Stimulated activated CD8-positive, alpha-beta memory T cell treated with anti-CD3 and anti-CD28 coated beads, Interleukin-4, amount 100 ng/mL, for 24 hours (primary cell): ENCODE measurements around the gene PRKAG2.
A peak's percentile ranks its signal among the peaks of the same experiment; 100 is the strongest.
"Not testable (repeated sequence)": the region's sequence is repeated elsewhere in the genome, so short reads cannot be mapped to it uniquely, and the experiment has no call there.

Experiments used
- DNase-seq: peaks from one replicate; pipeline ENCODE4 v3.0.0-alpha.2; 2020; ENCODE audit warnings: low read depth

Gene PRKAG2

DNA sequence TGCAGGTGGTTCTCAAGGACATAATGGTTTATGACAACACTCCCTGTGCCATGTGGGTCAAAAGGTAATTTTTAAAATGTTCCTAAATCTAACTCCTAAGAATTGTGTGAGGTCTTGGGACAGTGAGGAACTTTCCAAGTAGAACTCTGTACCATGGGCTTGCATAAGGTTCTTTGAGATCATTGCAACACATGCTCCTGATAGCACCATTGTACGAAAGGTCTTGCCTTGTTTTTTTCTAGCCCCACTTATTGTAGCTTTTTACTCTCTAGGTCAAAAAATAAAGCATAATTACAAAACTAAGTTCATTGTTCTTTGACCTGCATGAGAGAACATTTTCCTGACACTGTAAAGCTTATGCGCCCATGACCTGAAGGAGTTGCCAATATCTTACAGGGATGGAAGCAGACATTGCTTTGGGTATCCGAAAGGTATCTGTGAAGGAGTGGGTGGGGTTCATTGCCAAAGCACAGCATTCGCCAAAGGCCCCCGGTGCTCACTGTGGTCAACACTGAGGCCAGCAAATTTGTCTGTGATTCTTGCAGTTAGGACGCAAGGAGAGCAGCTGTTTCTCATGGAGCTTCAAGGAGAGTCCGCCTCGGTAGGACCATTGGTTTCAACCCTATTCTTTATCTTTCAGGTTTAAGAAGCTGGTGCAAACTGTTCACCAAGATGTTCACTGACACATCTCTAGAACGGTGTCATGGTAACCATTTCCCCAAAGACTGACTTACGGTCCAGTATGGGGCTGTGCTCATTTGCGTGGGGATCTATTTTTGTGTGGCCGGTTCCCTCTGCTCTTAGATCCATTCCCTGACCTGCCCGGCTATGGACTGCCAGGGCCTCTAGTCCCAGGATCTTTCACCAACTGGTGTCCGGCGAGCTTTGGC, 7.6 kb upstream of the PRKAG2 start:
- no peak for DNase-seq

DNA sequence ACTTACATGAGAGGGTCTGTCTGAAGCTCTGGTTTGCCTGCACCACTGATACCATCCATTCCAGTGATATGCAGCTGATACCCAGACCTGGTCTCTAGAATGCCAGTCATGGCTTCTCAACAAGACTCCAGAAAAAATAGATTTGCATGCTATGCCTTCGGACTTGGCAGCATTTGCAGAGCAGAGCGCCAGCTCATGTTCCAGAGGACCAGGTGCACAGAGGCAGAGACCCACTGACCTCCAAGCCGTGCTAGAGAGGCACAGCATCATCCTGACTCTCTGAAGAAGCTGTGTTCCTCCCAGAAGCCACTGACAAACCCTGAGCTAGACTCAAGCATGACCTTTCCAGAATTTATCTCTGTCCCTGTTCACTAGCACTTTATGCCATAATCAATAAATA, 6.9 kb upstream of the PRKAG2 start:
- no peak for DNase-seq

DNA sequence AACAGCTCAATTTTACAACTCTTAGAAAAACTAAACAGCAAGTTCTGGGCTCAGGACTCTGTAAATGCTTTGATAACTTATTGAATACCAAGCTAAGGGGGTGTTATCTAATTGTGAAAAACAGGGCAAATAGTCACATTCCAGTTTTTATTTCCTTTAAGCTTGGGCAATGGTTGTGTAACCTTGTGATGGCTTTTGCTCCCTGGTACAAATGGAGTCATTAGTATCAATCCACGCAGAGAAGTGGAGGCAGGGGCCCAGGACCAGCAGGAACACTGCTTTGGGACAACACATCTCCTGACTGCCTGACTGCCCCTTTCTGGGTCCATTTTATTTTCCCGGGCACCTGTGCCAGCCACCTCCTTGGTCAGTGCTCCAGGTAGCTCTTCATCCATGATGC, 5.8 kb upstream of the PRKAG2 start:
- DNase-seq = no peak

DNA sequence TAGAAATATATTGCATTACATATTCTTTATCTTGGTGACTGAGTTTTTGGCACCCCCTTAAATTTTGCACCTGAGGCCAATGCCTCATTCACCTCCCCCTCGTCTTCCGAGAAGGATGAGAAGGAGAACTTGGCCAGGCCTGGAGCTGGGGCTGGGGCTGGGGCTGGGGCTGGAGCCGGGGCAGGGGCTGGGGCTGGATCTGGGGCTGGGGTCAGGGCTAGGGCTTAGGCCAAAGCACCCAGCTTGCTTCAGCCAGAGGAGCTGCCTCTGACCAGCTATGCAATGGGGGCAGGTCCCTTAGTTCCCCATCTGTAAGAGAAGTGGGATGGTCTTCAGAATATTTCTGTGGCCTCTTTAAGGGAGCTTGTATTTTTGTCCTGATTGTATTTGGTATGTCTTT, 3.8 kb upstream of the PRKAG2 start:
- no peak for DNase-seq

DNA sequence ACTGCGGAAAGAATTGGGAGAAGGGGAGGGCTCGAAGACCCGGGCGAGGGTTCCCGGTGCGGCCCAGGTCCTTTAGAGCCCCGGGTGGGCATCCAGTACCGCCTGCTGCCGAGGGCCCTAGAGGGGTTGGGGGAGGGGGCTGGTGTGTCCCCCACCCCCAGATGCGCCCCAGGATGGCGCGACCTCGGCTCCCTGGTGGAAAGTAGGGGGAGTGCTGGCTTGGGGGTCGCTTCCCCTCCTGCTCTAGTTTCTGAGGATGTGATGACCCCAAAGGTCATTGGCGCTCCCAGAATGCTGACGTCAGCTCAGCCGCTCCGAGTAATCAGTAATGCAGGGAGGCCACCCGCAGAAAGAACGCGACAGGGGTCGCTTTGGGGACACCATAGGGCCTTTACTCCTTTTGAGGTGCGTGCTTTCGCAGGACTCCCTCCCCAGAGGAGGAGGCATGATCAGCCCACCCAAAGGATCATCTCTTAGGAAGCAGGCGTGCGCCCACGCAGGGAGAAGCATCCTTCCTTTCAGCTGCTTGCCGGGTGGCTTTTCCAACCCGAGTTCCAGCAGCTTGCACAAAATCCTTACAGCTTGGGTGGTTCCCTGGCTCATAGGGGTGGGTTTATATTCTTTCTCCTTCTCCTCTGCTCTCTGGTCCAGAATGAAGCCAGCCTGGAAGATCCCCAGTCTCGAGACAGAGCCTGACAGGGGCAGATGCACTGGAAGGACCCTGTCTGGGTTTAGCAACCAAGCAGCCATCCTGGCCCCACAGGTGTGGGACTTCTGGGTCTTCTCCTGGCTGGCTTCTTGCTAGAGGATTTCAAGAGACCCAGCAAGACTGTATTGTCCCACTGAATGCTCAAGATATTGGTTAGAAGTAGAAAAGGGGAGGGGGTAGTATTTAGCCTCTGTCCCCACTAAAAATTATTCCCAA, 1.3 kb upstream of the PRKAG2 start:
- no peak for DNase-seq

DNA sequence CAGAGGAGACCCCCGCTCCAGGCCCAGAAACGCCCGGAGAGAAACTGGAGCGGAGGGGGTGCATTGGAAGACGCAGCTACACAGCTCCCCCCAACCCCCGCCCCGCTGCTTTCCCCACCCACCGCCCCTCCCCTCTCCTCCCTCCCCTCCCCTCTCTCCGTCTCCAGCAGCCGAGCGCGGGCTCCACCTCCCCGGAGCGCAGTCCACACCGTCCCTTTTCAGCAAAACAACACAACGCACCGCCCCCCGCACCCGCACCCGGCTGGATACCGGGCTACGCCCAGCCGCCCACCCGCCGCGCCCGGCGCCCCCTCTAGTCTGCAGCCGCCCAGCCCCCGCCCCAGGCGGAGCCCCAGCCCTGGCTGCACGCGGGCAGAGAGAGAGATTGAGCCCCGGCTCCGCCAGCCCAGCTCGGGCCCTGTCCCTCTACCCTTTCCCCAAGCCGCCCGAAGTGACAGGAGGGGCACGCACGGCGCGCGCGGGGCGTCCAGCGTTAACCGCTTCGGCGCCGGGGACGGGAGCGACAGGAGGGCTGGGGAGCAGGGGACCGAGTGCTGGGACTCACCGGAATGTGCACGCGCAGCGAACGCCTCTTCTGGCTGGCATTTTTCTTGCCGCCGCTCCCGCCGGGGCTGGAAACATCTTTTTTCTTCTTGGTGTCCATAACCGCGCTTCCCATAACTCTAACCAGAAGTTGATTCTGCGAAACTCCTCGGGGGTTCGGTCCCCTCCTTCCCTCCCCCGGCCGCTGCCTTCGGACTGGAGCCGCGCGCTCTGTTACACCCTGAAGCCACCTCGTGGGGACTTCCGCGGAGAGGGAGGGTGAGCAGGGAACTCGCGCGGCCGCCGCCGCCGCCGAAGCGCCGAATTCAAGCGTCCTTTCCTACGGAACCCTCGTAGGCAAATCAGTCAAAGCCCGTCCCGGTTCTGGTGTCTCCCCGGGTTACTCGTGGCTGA, 695 bp downstream of the PRKAG2 start:
- peak; percentile 58 for DNase-seq

DNA sequence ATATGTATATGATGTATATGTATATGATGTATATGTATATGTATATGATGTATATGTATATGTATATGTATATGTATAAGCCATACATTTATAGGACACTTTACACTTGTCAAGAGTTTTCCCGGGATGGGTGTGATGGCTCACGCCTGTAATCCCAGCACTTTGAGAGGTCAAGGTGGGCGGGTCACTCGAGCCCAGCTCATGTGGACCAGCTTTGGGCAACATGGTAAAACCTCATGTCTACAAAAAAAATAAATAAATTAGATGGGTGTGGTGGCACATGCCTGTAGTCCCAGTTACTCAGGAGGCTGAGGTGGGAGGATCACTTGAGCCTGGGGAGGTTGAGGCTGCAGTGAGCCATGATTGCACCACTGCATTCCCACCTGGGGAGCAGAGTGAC, 2.4 kb downstream of the PRKAG2 start:
- not testable (repeated sequence) for DNase-seq

DNA sequence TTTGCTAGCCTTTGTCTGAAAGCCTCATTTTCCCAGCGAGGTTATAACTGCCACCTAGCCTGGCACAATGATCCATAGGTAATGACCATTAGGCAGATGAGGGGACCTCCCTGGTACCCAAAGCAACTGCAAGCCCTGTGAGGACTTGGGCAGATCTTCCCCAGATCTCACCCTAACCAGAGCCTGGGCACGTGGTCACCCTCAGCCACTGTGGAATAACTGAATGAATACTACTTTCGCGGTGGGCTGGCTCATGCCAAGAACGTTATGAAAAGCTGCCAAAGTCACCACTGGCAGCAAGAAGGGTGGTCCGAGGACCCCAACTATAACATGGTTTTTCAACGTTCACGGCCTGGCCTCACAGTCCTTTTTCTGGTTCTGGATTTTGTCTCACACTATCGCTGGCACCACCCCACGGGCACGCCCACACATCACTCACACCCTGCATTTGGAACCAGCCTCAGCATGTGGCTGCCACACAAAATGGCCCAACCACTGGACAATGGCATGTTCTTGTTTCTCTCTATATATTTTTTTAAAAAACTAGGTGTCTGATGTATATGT, 3.4 kb downstream of the PRKAG2 start:
- no peak for DNase-seq

DNA sequence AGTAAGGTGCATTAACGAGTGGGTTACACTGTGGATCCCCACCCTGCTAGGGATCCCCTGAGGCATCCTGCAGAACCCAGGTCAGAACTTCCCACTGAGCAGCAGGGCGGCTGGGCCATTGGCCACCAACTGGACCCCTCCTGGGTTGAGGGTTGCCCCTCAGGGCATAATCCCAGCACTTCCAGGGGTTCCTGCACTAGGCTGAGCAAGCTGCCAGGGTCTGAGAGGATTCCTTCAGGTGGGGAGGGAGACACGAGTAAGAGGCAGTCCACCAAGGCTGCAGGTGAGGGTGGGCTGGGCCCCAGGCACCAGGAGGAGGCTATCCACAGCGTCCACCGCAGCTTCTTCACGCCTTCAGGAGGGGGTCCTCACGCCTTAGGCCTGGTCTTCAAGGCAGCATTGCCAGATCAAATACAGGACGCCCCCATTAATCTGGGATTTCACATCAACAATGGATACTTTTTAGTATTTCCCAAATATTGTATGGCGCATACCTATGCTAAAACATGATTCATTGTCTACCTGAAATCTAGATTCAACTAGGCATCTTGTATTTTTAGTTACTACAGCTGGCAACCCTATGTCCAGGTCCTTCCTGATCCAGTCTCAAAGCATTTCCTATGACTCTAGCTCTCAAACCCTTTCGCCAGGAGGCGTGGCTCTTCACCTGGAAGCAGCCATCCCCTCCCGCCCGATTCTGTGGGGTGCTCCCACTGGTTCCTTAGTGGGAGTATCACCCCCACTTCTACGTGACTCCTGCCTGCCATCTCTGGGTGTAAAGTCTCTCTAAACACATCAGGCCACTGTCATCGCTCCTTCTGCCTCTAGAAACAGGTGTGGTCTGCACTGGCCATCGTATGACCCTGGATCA, 4.1 kb downstream of the PRKAG2 start:
- no peak for DNase-seq

DNA sequence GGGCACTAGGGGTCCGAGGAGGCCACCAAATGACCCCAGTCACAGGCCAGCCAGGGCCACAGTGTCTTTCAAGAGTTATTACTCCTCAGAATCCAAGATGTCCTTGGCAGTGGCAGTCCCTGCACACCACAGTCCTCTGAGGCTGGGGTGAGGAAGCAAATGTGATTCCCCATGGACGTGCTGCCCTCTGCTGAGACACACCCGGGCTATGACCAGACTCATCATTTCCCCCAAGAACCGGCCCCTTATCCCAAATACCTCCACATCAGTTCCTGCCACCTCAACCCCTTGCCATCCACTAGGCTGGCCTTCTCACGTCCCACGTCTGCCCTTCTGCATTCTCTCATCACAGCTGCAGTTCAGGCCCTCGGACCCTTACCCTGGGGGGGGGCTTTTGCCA, 5.0 kb downstream of the PRKAG2 start:
- no peak for DNase-seq

DNA sequence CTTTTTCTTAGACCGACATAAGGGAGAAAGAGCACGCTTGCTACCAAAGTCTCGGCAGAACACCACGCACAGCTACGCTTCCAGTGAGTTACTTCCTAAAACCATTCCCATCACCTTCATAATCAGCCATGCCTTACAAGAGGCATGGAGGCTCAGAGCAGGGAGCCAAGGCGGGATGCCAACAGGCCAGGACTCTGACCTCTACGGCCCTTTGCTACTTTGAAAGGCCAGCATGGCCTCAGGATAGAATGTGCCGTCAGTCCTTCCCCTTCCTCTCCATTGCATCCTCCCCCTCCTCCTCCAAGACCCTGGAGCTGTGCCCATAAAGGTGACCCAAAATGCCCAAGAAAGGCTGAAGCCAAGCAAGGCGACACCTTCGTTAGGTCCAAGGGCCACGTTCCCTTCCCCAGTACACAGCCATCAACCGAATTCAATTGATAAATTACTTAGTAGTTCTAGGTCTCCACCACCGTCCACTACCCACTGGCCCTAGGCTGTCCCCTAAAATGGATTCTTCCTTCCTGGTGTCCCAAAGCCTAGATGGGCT, 5.7 kb downstream of the PRKAG2 start:
- no peak for DNase-seq

DNA sequence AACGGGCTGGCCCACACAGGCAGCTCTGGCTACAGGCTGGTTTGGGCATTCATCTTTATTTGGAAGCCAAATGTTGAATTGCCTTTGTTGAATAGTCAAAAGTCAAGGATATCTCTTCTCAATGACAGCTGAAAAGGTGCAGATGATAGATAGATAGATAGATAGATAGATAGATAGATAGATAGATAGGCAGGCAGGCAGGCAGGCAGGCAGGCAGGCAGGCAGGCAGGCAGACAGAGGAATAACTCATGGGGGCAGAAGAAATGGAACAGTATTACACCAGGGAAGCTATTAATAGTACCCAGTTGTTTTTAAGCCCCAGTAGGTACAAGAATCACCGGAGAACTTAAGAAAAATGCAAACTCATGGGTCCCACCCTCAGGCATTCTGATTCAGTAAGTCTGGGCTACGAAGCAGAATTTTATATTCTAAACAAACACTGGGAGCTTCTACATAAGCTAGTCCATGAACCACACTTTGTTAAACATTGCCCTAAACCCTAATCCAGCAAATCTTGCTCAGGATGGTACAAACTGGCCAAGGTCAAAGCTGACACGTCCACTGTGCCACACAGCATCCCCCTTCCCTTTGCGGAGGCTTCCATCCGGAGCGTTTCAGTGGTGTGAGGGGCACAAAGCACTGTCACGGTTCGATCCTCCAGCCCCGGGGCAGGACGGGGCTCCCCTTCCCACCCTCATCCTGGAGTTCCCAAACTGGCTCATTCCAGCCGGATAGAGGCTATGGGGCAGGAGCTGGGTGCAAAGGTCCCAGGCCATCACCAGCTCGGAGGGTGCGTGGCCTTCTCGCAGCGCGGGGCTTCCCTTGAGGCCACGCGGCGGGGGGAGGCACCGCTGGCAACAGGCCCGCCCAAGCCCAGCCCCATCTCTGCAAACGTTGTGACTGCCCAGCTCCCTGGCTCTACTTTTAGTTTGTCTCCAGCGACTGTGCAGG, 6.7 kb downstream of the PRKAG2 start:
- no peak for DNase-seq

DNA sequence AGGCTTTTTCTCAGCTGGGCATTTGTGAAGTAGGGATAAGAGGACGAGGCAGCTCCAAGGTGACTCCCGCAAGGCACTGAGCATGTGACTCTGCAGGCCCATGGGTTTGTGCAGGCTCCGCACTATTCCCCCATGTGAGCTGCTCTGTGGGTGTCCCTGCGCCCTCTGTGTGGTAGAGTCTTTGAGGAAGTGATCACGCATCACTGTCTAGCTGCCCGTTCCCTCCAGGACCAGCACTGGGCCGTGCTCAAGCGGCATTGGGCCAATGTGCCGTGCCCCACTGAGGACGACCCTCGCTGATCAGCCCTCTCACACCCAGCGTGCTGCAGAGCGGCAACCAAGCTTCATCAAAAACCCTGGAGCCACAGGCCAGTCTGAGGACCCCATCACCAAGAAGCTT, 7.5 kb downstream of the PRKAG2 start:
- DNase-seq = no peak

DNA sequence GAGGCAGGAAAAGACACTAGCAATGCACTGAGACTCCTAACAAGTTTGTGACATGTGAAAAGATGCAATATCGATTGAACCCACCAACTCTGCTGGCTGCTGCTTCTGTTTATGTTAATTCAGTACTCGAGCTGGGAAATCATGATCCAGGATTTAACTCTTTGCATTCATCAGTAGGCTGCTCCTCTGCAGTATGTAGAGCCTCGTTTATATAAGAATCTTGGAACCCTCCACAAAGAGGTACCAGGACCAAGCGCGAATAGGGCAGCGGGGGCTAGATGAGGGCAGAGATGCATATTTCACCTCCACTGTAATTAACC, 7.8 kb downstream of the PRKAG2 start:
- no peak for DNase-seq

DNA sequence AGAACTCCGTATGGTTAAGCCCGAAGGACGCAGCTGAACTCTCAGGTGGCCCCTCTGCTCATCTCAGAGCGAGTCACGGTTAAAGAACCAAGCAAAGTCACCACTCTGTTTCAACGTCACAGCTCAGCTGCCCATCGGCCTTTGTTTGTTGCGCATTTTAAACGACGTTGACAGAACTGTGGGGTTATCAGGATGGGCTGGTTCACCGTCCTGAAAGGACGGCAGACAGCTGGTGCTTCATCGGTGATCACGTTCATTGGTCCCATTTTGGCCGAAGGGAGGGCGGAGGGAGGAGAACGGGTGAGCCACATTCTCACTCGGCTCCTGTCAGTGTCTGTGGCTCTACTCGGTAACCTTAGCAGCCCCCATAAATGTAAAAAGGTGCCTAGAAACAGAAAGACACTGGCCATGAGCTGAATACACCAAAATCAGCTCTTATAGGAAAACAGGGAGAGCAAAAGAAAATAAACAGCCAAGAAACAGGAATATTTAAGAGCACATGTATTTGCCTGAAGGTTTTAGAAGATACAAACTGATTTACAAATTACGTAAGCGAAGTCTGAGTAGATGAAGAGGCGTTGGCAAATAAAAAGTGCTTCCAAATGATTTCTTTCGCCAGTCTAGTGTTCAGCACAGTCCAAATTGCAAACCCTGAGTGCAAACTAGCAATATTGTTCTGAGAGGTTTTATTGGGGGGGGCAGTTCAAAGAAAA, 8.4 kb downstream of the PRKAG2 start:
- no peak for DNase-seq

DNA sequence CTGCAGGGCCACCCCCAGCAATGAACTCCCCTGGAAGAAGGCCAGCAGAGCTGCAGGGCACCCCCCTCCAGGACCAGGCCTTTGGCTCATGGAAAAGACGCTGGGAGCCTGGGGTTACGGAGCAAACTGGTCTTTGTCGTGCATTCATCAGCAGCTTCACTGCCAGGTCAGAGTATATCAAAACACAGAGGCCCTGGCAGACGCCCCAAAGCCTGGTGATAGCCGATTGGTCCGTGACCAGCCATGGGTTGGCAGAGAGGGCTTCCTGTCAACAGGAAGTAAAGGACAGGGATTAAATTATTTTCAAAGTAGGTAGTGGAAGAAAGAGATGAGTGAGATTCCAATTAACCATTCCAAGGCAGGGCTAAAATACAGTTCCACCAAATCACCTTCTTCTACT, 9.0 kb downstream of the PRKAG2 start:
- no peak for DNase-seq

DNA sequence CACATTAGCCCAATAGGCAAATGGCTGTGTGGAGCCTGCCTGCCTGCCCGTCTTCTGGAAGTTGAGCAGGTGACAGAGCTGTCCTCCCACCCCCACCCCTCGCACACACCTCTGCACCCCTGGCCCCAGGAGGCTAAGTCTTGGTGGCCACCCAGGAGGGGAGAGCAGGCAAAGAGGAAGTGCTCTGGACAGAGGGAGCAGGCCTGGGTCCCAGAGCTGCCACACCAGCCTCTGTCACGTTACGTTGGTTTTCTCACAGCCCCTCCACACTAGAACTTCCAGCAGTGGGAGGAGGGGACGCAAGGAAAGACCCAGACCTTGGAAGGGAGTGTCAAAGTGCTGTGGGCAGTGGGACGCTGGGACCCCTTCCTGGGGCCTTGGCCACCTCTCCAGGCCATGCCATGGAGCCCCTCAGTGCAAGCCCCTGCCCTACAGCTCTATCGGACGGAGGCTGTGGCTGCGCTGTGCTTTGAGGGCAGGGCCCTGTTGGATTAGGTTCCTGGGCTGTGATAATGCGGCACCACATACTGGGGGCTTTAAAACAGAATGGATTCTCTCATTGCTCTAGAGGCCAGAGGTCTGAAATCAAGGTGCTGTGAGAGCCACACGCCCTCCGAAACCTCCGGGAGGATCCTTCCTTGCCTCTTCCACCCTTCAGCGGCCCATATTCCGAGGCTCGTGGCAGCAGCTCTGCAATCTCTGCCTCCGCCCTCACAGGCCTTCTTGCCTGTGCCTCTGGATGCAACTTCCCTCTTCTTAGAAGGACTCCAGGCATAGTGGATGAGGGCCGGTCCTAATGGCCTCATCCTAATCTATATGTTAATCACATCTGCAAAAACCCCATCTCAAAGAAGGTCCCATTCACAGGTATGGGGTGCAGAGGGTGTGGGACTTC, 9.9 kb downstream of the PRKAG2 start:
- DNase-seq = no peak

DNA sequence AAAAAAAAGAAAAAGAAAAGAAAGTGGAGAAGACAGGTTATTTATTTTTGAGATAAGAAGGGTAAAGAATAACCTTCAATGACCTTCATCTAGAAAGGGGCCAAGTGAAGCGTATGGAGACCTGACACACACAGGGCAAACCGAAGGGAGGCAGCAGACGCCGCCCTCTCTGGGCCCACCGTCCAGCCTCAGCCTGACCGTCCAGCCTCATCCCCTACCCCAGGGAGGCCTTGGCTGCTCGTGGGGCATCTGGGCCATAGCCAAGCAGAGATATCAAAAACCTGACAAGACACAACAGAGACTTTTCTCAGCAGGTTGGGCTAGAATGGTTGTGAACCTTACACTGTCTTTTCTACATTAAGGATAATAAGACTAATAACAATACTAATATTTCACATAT, 10.9 kb downstream of the PRKAG2 start:
- DNase-seq = no peak
